CD4-positive, alpha-beta T cell (primary cell): ENCODE data around the gene ABLIM1. TPM values are rescaled to one million over a fixed set of nuclear protein-coding genes. Genes with fewer than 3 reads are reported as not detected.

ENCODE experiments used
- ATAC-seq: fragments of 200-7000 bp; cut with Tn5 transposase; one replicate; pipeline ENCODE4 v1.10.0; 2022; ENCODE audit warnings: mild to moderate bottlenecking; ENCODE audit not compliant: poor library complexity
- CTCF ChIA-PET: fragments of 350-600 bp; sonication (Branson Sonifier 250); formaldehyde crosslinking; loops from one replicate; lab custom pipeline; 2021; ENCODE audit warnings: antibody characterized with exemption, inconsistent platforms; lab: Charles Lee
- POLR2A ChIA-PET: fragments of 350-600 bp; sonication (Branson Sonifier 250); formaldehyde crosslinking; loops from one replicate; lab custom pipeline; 2021; ENCODE audit warnings: antibody characterized with exemption, inconsistent platforms; lab: Charles Lee
- DNase-seq, 14 experiments: peaks; one replicate each; pipeline ENCODE4 v3.0.0-alpha.2; 2013 to 2020; ENCODE audit warnings: mixed read lengths in 2 of 14
- H3K27ac ChIP-seq, 2 donors: one replicate each; pipeline versions ENCODE4 v1.5.1 to v1.7.0; 2013; ENCODE audit warnings: low read length in 2 of 2, low read depth in 1 of 2, mild to moderate bottlenecking in 1 of 2
- H3K27me3 ChIP-seq, 2 experiments: 1 replicate in 1 of 2; 2 replicates in 1 of 2; pipeline versions ENCODE4 v1.6.1 to v1.7.0; 2013; ENCODE audit warnings: low read length in 2 of 2, control low read depth in 1 of 2, mild to moderate bottlenecking in 1 of 2, moderate library complexity in 1 of 2; ENCODE audit not compliant: insufficient read depth in 2 of 2, control insufficient read depth in 1 of 2
- H3K36me3 ChIP-seq: one replicate; pipeline ENCODE4 v1.6.1; 2013; ENCODE audit warnings: low read length, control low read depth; ENCODE audit not compliant: insufficient read depth
- H3K4me1 ChIP-seq: one replicate; pipeline ENCODE4 v1.6.1; 2013; ENCODE audit warnings: low read length, control low read depth; ENCODE audit not compliant: insufficient read depth
- H3K4me3 ChIP-seq: one replicate; pipeline ENCODE4 v1.5.1; 2013; ENCODE audit warnings: mild to moderate bottlenecking, low read length, moderate library complexity
- H3K9me3 ChIP-seq, 2 experiments: 1 replicate in 1 of 2; 2 replicates in 1 of 2; pipeline versions ENCODE4 v1.6.1 to v1.7.0; 2013; ENCODE audit warnings: low read length in 2 of 2, mild to moderate bottlenecking in 2 of 2, control low read depth in 1 of 2, moderate library complexity in 1 of 2; ENCODE audit not compliant: control insufficient read depth in 1 of 2, insufficient read depth in 1 of 2
- H3K27ac Mint-ChIP-seq: one replicate; pipeline ENCODE4 v1.8.0; 2020; ENCODE audit warnings: mixed read lengths
- H3K27me3 Mint-ChIP-seq: one replicate; pipeline ENCODE4 v1.8.0; 2021; ENCODE audit warnings: mixed read lengths
- H3K36me3 Mint-ChIP-seq: one replicate; pipeline ENCODE4 v1.8.0; 2021; ENCODE audit warnings: low read depth, mixed read lengths
- H3K4me1 Mint-ChIP-seq: one replicate; pipeline ENCODE4 v1.8.0; 2021; ENCODE audit warnings: low read depth, mixed read lengths
- H3K4me3 Mint-ChIP-seq: one replicate; pipeline ENCODE4 v1.8.0; 2020; ENCODE audit warnings: mild to moderate bottlenecking, mixed read lengths
- H3K9me3 Mint-ChIP-seq: one replicate; pipeline ENCODE4 v1.8.0; 2020; ENCODE audit warnings: mixed read lengths
- intact Hi-C, 2 experiments: fragments of 100-400 bp; cut with DNase I in 1 of 2; cut with micrococcal nuclease in 1 of 2; formaldehyde crosslinking; loops; one replicate each; pipeline versions ENCODE4 v1.15.1 to v1.9.0; 2023 to 2025; cut with DNase I, micrococcal nuclease
- total RNA-seq, 174 experiments: library from RNA in 2 of 174; stranded (reverse) in 2 of 174; gene quantifications; one replicate each; pipeline ENCODE4 v1.2.3 and lab custom pipeline; 2021 to 2026
- TF ChIP-seq, protein P1 (sequence below): fragments of 200-600 bp; IDR thresholded peaks from one replicate; pipeline ENCODE4 v1.8.0; 2022; ENCODE audit warnings: antibody characterized with exemption, mild to moderate bottlenecking

The ABLIM1 gene
- total RNA-seq, 2 experiments from 2014 or later, result 217 to 224 TPM

DNA sequence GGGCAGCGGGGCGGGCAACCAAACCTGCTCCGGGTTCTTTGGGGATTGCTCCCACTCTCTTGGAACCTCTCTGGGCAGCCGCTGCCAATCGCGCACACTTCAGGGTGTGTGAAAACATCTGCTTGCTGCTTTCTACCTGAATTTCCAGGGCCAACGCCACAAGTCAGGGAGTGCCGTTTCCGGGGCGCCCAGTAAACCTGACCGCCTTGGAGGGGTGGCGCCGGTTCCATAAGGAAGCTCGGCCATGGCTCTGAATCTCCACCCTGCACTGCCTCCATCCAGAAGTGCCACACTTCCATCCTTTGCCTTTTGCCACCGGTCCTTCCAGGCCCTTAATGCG, 253.1 kb downstream of the ABLIM1 start:
- Histone ChIP-seq H3K36me3 (no peaks in the 10 kb centered on the region), H3K27ac (no peak overlapping the region), H3K9me3 (peaks cover 0 to 5% of the 10 kb centered on the region in 2 experiments), H3K27me3 (peaks cover 46 to 52% of the 10 kb centered on the region in 2 experiments), H3K4me3 (no peak overlapping the region), H3K4me1 (peaks cover 15% of the 10 kb centered on the region)
- Mint-ChIP-seq H3K4me1 (peaks cover 8% of the 10 kb centered on the region), H3K4me3 (no peak overlapping the region), H3K27ac (no peak overlapping the region), H3K27me3 (peaks cover 71% of the 10 kb centered on the region), H3K9me3 (peaks cover 3% of the 10 kb centered on the region), H3K36me3 (no peaks in the 10 kb centered on the region)
- intact Hi-C loops, result no loop called here
- TF ChIP-seq, protein P1, sequence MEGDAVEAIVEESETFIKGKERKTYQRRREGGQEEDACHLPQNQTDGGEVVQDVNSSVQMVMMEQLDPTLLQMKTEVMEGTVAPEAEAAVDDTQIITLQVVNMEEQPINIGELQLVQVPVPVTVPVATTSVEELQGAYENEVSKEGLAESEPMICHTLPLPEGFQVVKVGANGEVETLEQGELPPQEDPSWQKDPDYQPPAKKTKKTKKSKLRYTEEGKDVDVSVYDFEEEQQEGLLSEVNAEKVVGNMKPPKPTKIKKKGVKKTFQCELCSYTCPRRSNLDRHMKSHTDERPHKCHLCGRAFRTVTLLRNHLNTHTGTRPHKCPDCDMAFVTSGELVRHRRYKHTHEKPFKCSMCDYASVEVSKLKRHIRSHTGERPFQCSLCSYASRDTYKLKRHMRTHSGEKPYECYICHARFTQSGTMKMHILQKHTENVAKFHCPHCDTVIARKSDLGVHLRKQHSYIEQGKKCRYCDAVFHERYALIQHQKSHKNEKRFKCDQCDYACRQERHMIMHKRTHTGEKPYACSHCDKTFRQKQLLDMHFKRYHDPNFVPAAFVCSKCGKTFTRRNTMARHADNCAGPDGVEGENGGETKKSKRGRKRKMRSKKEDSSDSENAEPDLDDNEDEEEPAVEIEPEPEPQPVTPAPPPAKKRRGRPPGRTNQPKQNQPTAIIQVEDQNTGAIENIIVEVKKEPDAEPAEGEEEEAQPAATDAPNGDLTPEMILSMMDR, result no peak
- ChIA-PET CTCF (no interaction called here), POLR2A (no interaction called here)
- DNase-seq, result no peak
- no peak for ATAC-seq

DNA sequence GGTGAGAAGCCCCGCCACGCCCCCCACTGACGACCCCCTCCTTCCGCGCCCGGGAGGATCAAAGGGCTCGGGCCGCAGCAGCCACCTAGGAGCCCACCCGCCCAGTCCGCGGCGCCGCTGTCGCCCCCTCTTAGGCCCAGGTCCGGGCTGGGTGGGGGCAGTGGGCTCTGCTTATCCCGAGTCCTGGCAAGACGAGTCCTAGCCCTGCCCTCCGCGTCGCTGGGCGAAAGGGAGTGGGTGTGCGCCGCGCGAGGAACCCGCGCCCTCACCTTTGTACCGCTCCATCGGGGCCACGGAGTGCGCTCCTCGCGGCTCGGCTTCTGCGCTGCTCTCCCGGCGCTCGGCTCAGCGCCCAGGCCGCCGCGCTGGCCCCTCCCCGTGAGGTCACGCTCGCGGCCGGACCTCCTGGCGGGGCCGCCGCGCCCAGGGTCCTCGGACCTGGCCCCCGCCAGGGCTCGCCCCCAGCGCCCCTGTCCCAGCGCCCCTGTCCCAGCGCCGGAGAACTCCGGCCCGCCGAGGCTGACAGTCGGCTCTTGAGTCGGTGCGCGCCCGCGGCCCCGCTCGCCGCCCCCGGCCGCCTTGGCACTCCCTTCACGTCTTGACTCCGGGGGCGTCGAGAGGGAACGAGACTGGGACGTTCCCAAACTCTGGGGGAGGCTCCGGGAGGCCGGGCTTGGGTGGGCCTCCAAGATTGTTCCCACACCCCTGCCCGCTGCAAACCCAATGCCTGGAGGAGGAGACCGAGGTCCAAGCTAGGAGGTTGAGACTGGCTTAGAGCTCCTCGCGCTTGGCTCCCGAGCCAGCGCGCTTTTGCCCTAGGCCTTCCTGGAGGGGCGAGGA, 253.7 kb downstream of the ABLIM1 start, which contains the start of gene AFAP1L2:
Gene AFAP1L2 (minus strand): TSS at position 332 of the 840 bp plus-strand sequence. CDS start 47 bp downstream, at position 285.
- H3K9me3 ChIP-seq, result peaks cover 0 to 5% of the 10 kb centered on the region in 2 experiments
- Mint-ChIP-seq H3K9me3 (peaks cover 3% of the 10 kb centered on the region), H3K4me3 (no peak within 1 kb of the TSS), H3K27ac (no peak within 1 kb of the TSS), H3K27me3 (peaks cover 76% of the 10 kb centered on the region), H3K36me3 (no peaks in the 10 kb centered on the region), H3K4me1 (peaks cover 8% of the 10 kb centered on the region)
- H3K4me3 ChIP-seq, result no peak within 1 kb of the TSS
- H3K4me1 ChIP-seq, result peaks cover 15% of the 10 kb centered on the region
- CTCF ChIA-PET, result no interaction called here
- no peak for ATAC-seq
- no peaks in the 10 kb centered on the region for H3K36me3 ChIP-seq
- no peak within 1 kb of the TSS for H3K27ac ChIP-seq
- POLR2A ChIA-PET, result no interaction called here
- H3K27me3 ChIP-seq, result peaks cover 52 to 58% of the 10 kb centered on the region in 2 experiments
- DNase-seq, result no peak
- TF ChIP-seq, protein P1, result no peak
- intact Hi-C loops, result no loop called here

DNA sequence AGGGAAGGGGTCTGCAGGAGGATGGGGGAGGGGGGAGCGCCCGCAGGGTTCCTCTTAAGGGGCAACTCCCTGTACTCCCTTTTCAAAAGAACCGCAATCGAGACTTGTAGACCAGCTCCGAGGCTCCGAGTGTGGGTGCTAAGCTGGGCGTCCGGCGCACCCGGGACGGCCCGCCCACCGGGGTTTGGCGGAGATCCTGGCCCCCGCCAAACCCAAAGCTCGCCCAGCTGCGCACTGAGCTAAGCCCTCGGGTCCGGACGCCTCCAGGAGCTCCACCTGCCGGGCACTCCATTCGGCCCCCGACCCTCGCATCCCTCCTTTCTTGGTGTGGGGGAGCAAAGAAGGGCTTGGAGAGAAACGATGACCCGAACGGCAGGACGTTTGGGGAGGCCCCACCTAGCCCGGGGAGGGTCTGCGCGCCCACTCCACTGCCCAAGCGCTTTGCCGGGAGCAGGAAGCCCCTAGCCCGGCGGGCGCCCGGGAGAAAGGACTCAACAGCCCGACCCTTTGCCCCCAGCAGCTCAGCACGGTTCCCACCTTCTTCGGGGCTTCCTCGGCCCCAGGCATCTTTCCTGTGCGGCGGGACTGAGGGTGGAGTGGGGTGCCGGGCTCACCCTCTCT, 254.4 kb downstream of the ABLIM1 start:
- no peak for ATAC-seq
- Histone ChIP-seq H3K4me3 (no peak overlapping the region), H3K4me1 (peaks cover 15% of the 10 kb centered on the region), H3K36me3 (no peaks in the 10 kb centered on the region), H3K27me3 (peaks cover 57 to 58% of the 10 kb centered on the region in 2 experiments), H3K27ac (no peak overlapping the region), H3K9me3 (peaks cover 0 to 5% of the 10 kb centered on the region in 2 experiments)
- Mint-ChIP-seq H3K4me1 (peaks cover 8% of the 10 kb centered on the region), H3K27ac (no peak overlapping the region), H3K36me3 (no peaks in the 10 kb centered on the region), H3K9me3 (peaks cover 3% of the 10 kb centered on the region), H3K4me3 (no peak overlapping the region), H3K27me3 (peaks cover 76% of the 10 kb centered on the region)
- DNase-seq, result no peak
- ChIA-PET POLR2A (no interaction called here), CTCF (no interaction called here)
- intact Hi-C loops, result no loop called here
- TF ChIP-seq, protein P1, result no peak
